Endothelial cell of umbilical vein (primary cell): ENCODE measurements around the gene ANO7. TPM values are rescaled to one million over a fixed set of nuclear protein-coding genes. Genes with fewer than 3 reads are reported as not detected.
A peak's percentile ranks its signal among the peaks of the same experiment; 100 is the strongest.

Source experiments
- BruUV-seq: library from RNA; stranded (reverse); fragments of 400-500 nt; replicated peaks from 2 replicates; lab custom pipeline; 2021; lab: Mats Ljungman, UMichigan
- CTCF ChIA-PET: fragments of 300-600, 350-600 bp; sonication (Branson Sonifier 250); formaldehyde crosslinking; loops from one replicate; lab custom pipeline; 2021; ENCODE audit warnings: antibody characterized with exemption, inconsistent platforms; lab: Charles Lee
- POLR2A ChIA-PET: fragments of 300-600, 350-600 bp; sonication (Branson Sonifier 250); formaldehyde crosslinking; loops from one replicate; lab custom pipeline; 2021; ENCODE audit warnings: antibody characterized with exemption, inconsistent platforms; lab: Charles Lee
- DNase-seq: peaks from one replicate; pipeline ENCODE4 v3.0.0-alpha.2; 2011; ENCODE audit warnings: low read depth, low spot score
- FAIRE-seq: peaks from 2 replicates; lab custom pipeline; 2011; peaks lifted over from hg19 to GRCh38; lab: Jason Lieb, UNC
- H2AFZ ChIP-seq: 2 replicates; pipeline ENCODE4 v1.6.0; 2012; ENCODE audit warnings: low read depth, low read length, control low read depth, inconsistent platforms
- H3K27ac ChIP-seq: 2 replicates; pipeline ENCODE4 v1.5.1; 2011; ENCODE audit warnings: low read depth, mild to moderate bottlenecking, control low read depth, low read length, moderate library complexity; ENCODE audit not compliant: insufficient read depth
- H3K27me3 ChIP-seq, 2 experiments: 2 replicates each; pipeline versions ENCODE4 v1.6.0 to v1.6.1; 2011; ENCODE audit warnings: low read length in 2 of 2, mixed read lengths in 1 of 2; ENCODE audit not compliant: control insufficient read depth in 2 of 2, insufficient read depth in 2 of 2
- H3K36me3 ChIP-seq, 2 experiments: 2 replicates in 1 of 2; 3 replicates in 1 of 2; pipeline ENCODE4 v1.5.1; 2011; ENCODE audit warnings: low read length in 2 of 2, mild to moderate bottlenecking in 1 of 2, moderate library complexity in 1 of 2; ENCODE audit not compliant: control insufficient read depth in 2 of 2, insufficient read depth in 2 of 2; ENCODE audit errors: extremely low read depth in 1 of 2
- H3K4me1 ChIP-seq: 3 replicates; pipeline ENCODE4 v1.5.1; 2011; ENCODE audit warnings: mild to moderate bottlenecking, low read length; ENCODE audit not compliant: control insufficient read depth, insufficient read depth; ENCODE audit errors: extremely low read depth
- H3K4me2 ChIP-seq: 2 replicates; pipeline ENCODE4 v1.6.1; 2011; ENCODE audit warnings: low read length, control low read depth, mixed read lengths; ENCODE audit not compliant: insufficient read depth
- H3K4me3 ChIP-seq, 3 experiments: fragments of 200-600 bp in 1 of 3; sonication (generic), shearing (Covaris generic) in 1 of 3; replicated peaks in 1 of 3; 2 replicates each; pipeline ENCODE4 v1.5.1; 2011 to 2016; ENCODE audit warnings: control low read depth in 3 of 3, low read length in 3 of 3, mild to moderate bottlenecking in 2 of 3, inconsistent platforms in 1 of 3, low read depth in 1 of 3, moderate library complexity in 1 of 3; ENCODE audit not compliant: insufficient read depth in 1 of 3
- H3K79me2 ChIP-seq: 2 replicates; pipeline ENCODE4 v1.6.0; 2012; ENCODE audit warnings: low read length, inconsistent platforms; ENCODE audit not compliant: control insufficient read depth, insufficient read depth
- H3K9ac ChIP-seq: replicated peaks from 2 replicates; pipeline ENCODE3; 2011; ENCODE audit warnings: low read length, control low read depth; ENCODE audit not compliant: insufficient read depth; ENCODE audit errors: extremely low read depth
- H3K9me1 ChIP-seq: replicated peaks from 3 replicates; pipeline ENCODE4 v1.6.0; 2011; ENCODE audit warnings: mild to moderate bottlenecking, low read length; ENCODE audit not compliant: control insufficient read depth, insufficient read depth; ENCODE audit errors: extremely low read depth
- H3K9me3 ChIP-seq: replicated peaks from 2 replicates; pipeline ENCODE4 v1.5.1; 2012; ENCODE audit warnings: low read length, inconsistent platforms; ENCODE audit not compliant: control insufficient read depth, insufficient read depth
- H4K20me1 ChIP-seq: replicated peaks from 2 replicates; pipeline ENCODE3; 2011; ENCODE audit warnings: mild to moderate bottlenecking, low read length; ENCODE audit not compliant: control insufficient read depth, insufficient read depth; ENCODE audit errors: extremely low read depth
- FOS ChIP-seq: IDR thresholded peaks from 2 replicates; pipeline ENCODE4 v1.6.1; 2011; ENCODE audit warnings: mild to moderate bottlenecking, low read length, moderate library complexity, borderline replicate concordance; ENCODE audit not compliant: insufficient read depth
- JUN ChIP-seq: IDR thresholded peaks from 2 replicates; pipeline ENCODE4 v1.6.1; 2011; ENCODE audit warnings: borderline replicate concordance, low read depth; ENCODE audit not compliant: insufficient read length, insufficient read depth
- MYC ChIP-seq: IDR thresholded peaks from one replicate; pipeline ENCODE4 v1.6.1; 2011; ENCODE audit warnings: mild to moderate bottlenecking, low read depth, low read length
- POLR2A ChIP-seq: IDR thresholded peaks from 2 replicates; pipeline ENCODE4 v1.6.1; 2012; ENCODE audit warnings: low read depth, mild to moderate bottlenecking, control low read depth, low read length
- POLR2AphosphoS5 ChIP-seq: IDR thresholded peaks from 2 replicates; pipeline ENCODE4 v1.6.1; 2012; ENCODE audit warnings: low read depth, mild to moderate bottlenecking, control low read depth, low read length, moderate library complexity; ENCODE audit not compliant: insufficient read depth
- dilution Hi-C: fragments of 300-500 bp; cut with MboI; formaldehyde crosslinking; loops from one replicate; pipeline ENCODE4 v1.15.0; 2019; ENCODE audit warnings: low sequenced_read_pairs; ENCODE audit not compliant: extremely low pct_ligation_motif_present
- intact Hi-C: fragments of 100-400 bp; cut with micrococcal nuclease; formaldehyde crosslinking; loops from one replicate; pipeline ENCODE4 v1.10.0; 2022
- polyA plus RNA-seq, 4 experiments: library from polyadenylated mRNA; depleted of rRNA in 3 of 4; stranded (reverse) in 3 of 4; unstranded in 1 of 4; fragments of >200 nt; gene quantifications; 2 replicates each; pipeline versions ENCODE4 v1.2.1 to v1.2.3, GENCODE V29; 2011 to 2012; ENCODE audit warnings: missing spikeins in 1 of 4
- total RNA-seq: library from RNA; stranded (reverse); gene quantifications from 2 replicates; pipeline ENCODE4 v1.2.3, GENCODE V29; 2021

Gene ANO7
- total and polyA plus RNA-seq, 2 donors (not counting 3 experiments of a cell fraction or from before 2014, with no cell fraction given) = 0.81 to 2.5 TPM

DNA sequence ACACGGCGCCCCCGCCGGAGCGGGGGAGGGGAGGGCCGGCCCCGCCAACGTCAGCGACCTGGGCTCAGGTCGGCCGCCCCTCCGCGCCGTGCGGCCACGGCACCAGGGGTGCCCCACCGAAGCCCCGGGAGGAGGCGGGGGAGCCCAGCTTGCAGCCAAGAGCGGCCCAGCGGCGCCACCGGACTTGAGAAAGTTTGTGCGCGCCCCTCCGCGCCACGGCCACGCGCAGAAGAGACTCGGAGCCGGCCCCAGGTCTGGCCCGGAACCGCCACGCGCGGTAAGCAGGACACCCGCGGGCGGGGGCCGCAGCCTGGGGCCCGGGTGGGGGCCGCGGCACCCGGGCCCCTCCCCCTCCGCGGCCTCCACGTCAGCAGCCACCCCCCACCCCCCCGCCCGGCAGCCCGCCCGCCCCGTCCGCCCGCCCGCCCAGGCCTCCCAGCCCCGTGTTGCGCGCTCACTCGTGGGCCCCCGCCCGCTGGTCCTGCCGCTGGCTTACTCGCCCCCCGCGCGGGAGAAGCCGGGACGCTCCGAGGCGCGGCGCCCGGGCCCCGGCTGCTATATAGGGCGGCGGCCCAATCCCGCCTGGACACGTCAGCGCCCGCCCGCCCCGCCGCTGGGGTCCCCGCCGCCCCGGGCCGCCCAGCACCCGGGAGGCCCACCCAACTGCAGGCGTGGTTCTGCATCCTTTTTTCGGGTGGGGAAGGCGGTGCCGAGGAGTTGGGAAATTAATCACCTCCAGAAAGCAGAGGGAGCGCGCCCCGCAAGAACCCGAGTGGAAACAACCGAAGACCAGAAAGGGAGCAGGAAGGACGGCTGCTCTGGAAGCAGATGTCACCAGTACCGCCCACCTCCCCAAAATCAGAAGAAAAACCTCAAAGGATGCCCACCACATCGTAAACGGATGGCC is 84.1 kb downstream of the ANO7 start:
- H3K4me3 ChIP-seq = peak overlapping the region; percentile 75 to 92 (median 88)
- intact Hi-C loops (loop anchor here (1.0 kb wide), 1 partner anchor 43 kb away; the partner anchor contains the start of genes HDLBP and SEPTIN2), dilution Hi-C loops (no loop called here)
- peak; percentile 27 for TF ChIP-seq POLR2A
- TF ChIP-seq FOS = no peak
- peak; percentile 79 for TF ChIP-seq POLR2AphosphoS5
- peaks cover 9% of the 10 kb centered on the region for H4K20me1 ChIP-seq
- peaks cover 69% of the 10 kb centered on the region for H3K79me2 ChIP-seq
- peak overlapping the region; percentile 72 for H2AFZ ChIP-seq
- DNase-seq (peak; percentile 58), FAIRE-seq (peak; percentile 4)
- ChIA-PET POLR2A (no interaction called here), CTCF (no interaction called here)
- BruUV-seq = no TSS peak
- peaks cover 1 to 4% of the 10 kb centered on the region in 2 experiments for H3K36me3 ChIP-seq
- H3K9ac ChIP-seq = peak overlapping the region; percentile 86
- H3K27ac ChIP-seq = peak overlapping the region; percentile 66
- no peaks in the 10 kb centered on the region for H3K27me3 ChIP-seq
- H3K4me2 ChIP-seq = peak overlapping the region; percentile 95
- no peaks in the 10 kb centered on the region for H3K9me1 ChIP-seq
- no peaks in the 10 kb centered on the region for H3K9me3 ChIP-seq
- H3K4me1 ChIP-seq = peaks cover 27% of the 10 kb centered on the region

DNA sequence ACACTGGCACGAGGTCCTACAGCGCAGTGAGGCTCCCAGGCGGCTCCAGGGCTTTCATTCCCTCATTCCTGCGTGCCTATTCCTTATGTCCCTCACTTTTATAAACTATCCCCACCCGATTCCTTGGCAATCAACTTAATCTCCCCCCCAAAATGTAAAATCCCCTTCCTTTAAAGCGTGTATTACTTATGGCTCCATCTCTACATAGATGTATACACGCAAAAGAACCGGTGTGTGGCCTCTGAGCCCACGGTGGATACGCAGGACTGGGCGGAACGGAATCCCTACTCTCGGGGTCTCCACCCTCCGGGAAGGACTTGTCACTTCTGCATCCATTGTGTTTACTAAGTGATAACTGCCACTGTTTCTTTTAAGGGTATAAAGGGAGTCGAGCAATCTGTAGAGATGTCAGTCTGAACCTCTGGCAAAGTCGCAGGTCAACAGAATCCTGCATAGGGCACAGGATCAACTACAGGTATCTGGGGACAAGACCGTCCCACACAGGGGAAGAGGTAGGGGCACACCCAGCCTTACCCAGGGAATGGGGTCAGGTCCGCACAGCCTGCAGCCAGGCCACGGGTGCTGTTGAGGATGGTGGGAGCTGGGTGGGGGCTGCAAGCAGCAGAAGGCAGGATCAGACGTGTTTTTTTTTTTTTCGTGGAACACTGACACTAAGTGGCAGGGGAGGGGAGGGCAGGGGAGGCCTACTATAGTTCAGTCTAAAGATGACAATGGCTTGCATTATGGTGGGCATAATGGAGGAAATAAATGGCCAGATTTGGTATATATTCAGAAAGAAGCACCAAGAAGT is 84.9 kb downstream of the ANO7 start:
- FAIRE-seq (no peak), DNase-seq (no peak)
- intact Hi-C loops = loop anchor here (1.0 kb wide), 1 partner anchor 42 kb away; the partner anchor contains the start of genes HDLBP and SEPTIN2
- ChIA-PET POLR2A (no interaction called here), CTCF (no interaction called here)
- peaks cover 27% of the 10 kb centered on the region for H3K4me1 ChIP-seq
- peak overlapping the region; percentile 84 for H3K4me2 ChIP-seq
- H3K79me2 ChIP-seq = peaks cover 64% of the 10 kb centered on the region
- peak overlapping the region; percentile 86 for H3K9ac ChIP-seq
- no peaks in the 10 kb centered on the region for H3K27me3 ChIP-seq
- peaks cover 0 to 1% of the 10 kb centered on the region in 2 experiments for H3K36me3 ChIP-seq
- BruUV-seq = TSS peak; percentile 82
- H3K4me3 ChIP-seq = peak overlapping the region; percentile 64 to 88 (median 65)
- peak overlapping the region; percentile 48 for H3K27ac ChIP-seq
- no peaks in the 10 kb centered on the region for H3K9me1 ChIP-seq
- TF ChIP-seq MYC (no peak), JUN (no peak)
- H3K9me3 ChIP-seq = no peaks in the 10 kb centered on the region
- peak overlapping the region; percentile 72 for H2AFZ ChIP-seq
- dilution Hi-C loops = no loop called here
- H4K20me1 ChIP-seq = peaks cover 9% of the 10 kb centered on the region
